ENCODE results near the gene NFATC2. TPM values are rescaled to one million over a fixed set of nuclear protein-coding genes. Genes with fewer than 3 reads are reported as not detected.

The NFATC2 gene
- total RNA-seq, 1 donor = 0.36 TPM

- DNase-seq (ENCODE audit: low read depth) = no peak
- no peak for TF ChIP-seq CTCF (IDR thresholded peaks at IDR 0.05; ENCODE audit: insufficient read depth, low read length)
- no peak overlapping the region for H3K4me3 ChIP-seq (ENCODE audit: low read depth, low read length)
Measured at GRCh38 chr20:51511861-51512619, 30.5 kb downstream of the NFATC2 start.

- DNase-seq (ENCODE audit: low read depth) = peak; percentile 50
- TF ChIP-seq CTCF (IDR thresholded peaks at IDR 0.05; ENCODE audit: insufficient read depth, low read length) = no peak
- H3K4me3 ChIP-seq (ENCODE audit: low read depth, low read length) = no peak overlapping the region
Measured at GRCh38 chr20:51510936-51511605, 31.4 kb downstream of the NFATC2 start.

GRCh38 chr20:51510169-51510568 is 32.4 kb downstream of the NFATC2 start:
- H3K4me3 ChIP-seq (ENCODE audit: low read depth, low read length) = no peak overlapping the region
- no peak for DNase-seq (ENCODE audit: low read depth)
- no peak for TF ChIP-seq CTCF (IDR thresholded peaks at IDR 0.05; ENCODE audit: insufficient read depth, low read length)

GRCh38 chr20:51509208-51509607 is 33.3 kb downstream of the NFATC2 start:
- no peak overlapping the region for H3K4me3 ChIP-seq (ENCODE audit: low read depth, low read length)
- TF ChIP-seq CTCF (IDR thresholded peaks at IDR 0.05; ENCODE audit: insufficient read depth, low read length) = no peak
- DNase-seq (ENCODE audit: low read depth) = no peak

GRCh38 chr20:51508780-51509179 is 33.7 kb downstream of the NFATC2 start:
- TF ChIP-seq CTCF (IDR thresholded peaks at IDR 0.05; ENCODE audit: insufficient read depth, low read length) = no peak
- DNase-seq (ENCODE audit: low read depth) = no peak
- H3K4me3 ChIP-seq (ENCODE audit: low read depth, low read length) = no peak overlapping the region

GRCh38 chr20:51508158-51508557 is 34.4 kb downstream of the NFATC2 start:
- H3K4me3 ChIP-seq (ENCODE audit: low read depth, low read length) = no peak overlapping the region
- no peak for DNase-seq (ENCODE audit: low read depth)
- no peak for TF ChIP-seq CTCF (IDR thresholded peaks at IDR 0.05; ENCODE audit: insufficient read depth, low read length)
